Measurements from ENCODE around the gene TLX3. TPM values are rescaled to one million over a fixed set of nuclear protein-coding genes. Genes with fewer than 3 reads are reported as not detected.

Gene TLX3
- total and polyA plus RNA-seq, 10 donors: not detected

DNA sequence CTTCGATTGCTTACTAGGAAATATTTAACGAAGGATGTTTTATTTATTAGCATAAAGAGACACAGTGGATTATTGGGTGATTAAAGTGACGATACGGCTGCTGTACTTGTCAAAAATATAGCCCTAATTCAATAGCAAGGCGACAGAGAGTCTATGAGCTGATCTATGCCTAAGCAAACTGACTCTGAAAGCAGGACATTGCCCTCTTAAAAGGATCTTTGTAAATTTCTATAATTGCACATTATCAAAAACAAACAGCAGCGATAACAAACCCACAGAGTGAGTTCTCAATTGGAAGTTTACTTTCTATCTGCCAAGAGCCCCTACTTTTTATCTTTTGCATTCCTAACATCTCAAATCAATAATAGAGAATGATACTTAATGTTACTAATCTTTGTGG is 31.4 kb downstream of the TLX3 start:
- Histone ChIP-seq H3K9me3 (no peaks in the 10 kb centered on the region), H3K4me1 (peaks cover 0 to 13% (median 6%) of the 10 kb centered on the region in 6 donors), H3K27ac (no peak overlapping the region), H3K36me3 (no peaks in the 10 kb centered on the region), H3K4me3 (no peak overlapping the region), H3K27me3 (replicated peaks in 1 of 7) (peaks cover 0 to 80% (median 13%) of the 10 kb centered on the region in 7 donors)
- no peak for DNase-seq
- 77 to 85% (median 81%) methylated on average over 6 of the region's 6 CpGs for WGBS, 5 donors
- TF ChIP-seq POLR2A (IDR thresholded peaks at IDR 0.05) (no peak), POLR2AphosphoS5 (IDR thresholded peaks at IDR 0.05) (no peak)
- TF ChIP-seq, protein P1, sequence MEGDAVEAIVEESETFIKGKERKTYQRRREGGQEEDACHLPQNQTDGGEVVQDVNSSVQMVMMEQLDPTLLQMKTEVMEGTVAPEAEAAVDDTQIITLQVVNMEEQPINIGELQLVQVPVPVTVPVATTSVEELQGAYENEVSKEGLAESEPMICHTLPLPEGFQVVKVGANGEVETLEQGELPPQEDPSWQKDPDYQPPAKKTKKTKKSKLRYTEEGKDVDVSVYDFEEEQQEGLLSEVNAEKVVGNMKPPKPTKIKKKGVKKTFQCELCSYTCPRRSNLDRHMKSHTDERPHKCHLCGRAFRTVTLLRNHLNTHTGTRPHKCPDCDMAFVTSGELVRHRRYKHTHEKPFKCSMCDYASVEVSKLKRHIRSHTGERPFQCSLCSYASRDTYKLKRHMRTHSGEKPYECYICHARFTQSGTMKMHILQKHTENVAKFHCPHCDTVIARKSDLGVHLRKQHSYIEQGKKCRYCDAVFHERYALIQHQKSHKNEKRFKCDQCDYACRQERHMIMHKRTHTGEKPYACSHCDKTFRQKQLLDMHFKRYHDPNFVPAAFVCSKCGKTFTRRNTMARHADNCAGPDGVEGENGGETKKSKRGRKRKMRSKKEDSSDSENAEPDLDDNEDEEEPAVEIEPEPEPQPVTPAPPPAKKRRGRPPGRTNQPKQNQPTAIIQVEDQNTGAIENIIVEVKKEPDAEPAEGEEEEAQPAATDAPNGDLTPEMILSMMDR (IDR thresholded peaks at IDR 0.05 in 8 of 11, conservative IDR thresholded peaks at IDR 0.05 in 3 of 11): no peak
- intact Hi-C loops (cut with DNase I; ENCODE audit: low total_unique reads): loop anchor here (5.0 kb wide), 2 partner anchors 133 to 593 kb away; no protein-coding TSS in a partner anchor

DNA sequence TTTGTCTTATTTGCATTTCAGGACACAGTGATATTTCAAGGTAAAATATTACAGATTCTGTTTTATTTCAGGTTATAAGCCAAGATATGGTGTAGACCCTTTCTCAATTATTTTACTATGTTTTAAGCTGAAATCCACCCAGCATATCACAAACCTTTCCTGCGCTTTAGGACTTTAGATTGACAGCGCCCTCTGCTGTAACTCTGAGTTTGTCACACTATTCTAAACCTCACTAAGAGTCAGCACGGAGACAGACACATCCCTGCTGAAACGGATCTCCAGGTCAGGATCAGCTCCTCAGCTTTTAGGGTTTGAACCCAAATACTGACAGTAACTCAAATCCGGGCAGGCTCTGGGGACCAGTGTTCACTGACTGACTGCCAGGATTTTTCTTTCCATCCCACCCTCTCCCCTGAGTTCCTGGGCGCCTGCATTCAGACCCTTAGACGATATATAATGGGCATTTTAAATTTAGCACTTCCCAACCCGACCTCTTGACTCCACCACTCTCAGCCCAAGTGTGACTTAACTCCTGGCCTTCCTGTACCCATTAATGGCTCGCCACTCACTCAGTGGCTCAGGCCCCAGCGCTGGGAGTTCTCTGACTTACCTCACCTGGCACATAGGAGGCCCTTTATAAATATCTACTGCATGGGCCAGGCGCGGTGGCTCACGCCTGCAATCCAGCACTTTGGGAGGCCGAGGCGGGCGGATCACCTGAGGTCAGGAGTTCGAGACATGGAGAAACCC is 33.5 kb downstream of the TLX3 start:
- Histone ChIP-seq H3K36me3 (no peaks in the 10 kb centered on the region), H3K4me1 (no peaks in the 10 kb centered on the region), H3K27me3 (replicated peaks in 1 of 7) (peaks cover 0 to 60% (median 5%) of the 10 kb centered on the region in 7 donors), H3K4me3 (no peak overlapping the region), H3K9me3 (no peaks in the 10 kb centered on the region), H3K27ac (no peak overlapping the region)
- DNase-seq: peak; percentile 15
- no peak for TF ChIP-seq POLR2AphosphoS5 (IDR thresholded peaks at IDR 0.05)
- TF ChIP-seq, protein P1 (IDR thresholded peaks at IDR 0.05 in 8 of 11, conservative IDR thresholded peaks at IDR 0.05 in 3 of 11): peak in 9 of 11 experiments; percentile 8 to 50 (median 42)
- TF ChIP-seq POLR2A (IDR thresholded peaks at IDR 0.05): no peak
- 53 to 61% (median 55%) methylated on average over 17 of the region's 17 CpGs for WGBS, 5 donors
- intact Hi-C loops (cut with DNase I; ENCODE audit: low total_unique reads): loop anchor here (5.0 kb wide), 2 partner anchors 135 to 595 kb away; no protein-coding TSS in a partner anchor

DNA sequence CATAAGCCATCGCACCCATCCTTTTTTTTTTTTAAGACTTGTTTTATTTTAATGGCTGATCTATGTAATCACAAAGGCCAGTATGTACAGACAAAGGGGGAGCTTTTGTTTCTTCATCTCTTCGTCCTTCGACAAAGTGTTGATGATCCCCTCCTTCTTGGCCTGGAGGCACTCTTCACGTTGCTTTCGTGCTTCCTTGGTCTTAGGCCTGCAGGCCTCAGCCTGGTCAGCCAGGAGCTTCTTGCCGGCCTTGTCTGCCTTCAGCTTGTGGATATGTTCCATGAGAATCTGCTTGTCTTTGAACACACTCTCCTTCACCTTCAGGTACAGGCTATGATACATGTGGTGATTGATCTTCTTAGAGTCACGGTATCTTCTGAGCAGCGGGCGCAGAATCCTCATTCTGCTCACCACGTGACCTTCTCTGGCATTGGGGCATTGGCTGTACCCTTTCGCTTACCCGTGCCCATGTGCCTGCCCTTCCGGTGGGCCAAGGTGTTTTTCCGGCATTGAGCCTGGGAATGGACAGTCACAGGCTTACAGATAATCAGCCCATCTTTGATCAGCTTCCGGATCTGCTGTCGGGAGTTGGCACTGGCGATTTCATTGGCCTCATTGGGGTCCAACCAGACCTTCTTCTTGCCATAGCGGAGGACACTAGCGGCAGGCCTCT is 36.0 kb downstream of the TLX3 start:
- Histone ChIP-seq H3K4me1 (no peaks in the 10 kb centered on the region), H3K9me3 (no peaks in the 10 kb centered on the region), H3K36me3 (no peaks in the 10 kb centered on the region), H3K27ac (no peak overlapping the region), H3K4me3 (no peak overlapping the region), H3K27me3 (replicated peaks in 1 of 7) (peaks cover 0 to 35% (median 0%) of the 10 kb centered on the region in 7 donors)
- peak; percentile 54 for DNase-seq
- TF ChIP-seq POLR2AphosphoS5 (IDR thresholded peaks at IDR 0.05) (no peak), POLR2A (IDR thresholded peaks at IDR 0.05) (no peak)
- TF ChIP-seq, protein P1 (IDR thresholded peaks at IDR 0.05 in 8 of 11, conservative IDR thresholded peaks at IDR 0.05 in 3 of 11): no peak
- intact Hi-C loops (cut with DNase I; ENCODE audit: low total_unique reads): loop anchor here (5.0 kb wide), 2 partner anchors 138 to 598 kb away; no protein-coding TSS in a partner anchor
- 91 to 95% (median 92%) methylated on average over 16 to 19 of the region's 19 CpGs for WGBS, 5 donors

DNA sequence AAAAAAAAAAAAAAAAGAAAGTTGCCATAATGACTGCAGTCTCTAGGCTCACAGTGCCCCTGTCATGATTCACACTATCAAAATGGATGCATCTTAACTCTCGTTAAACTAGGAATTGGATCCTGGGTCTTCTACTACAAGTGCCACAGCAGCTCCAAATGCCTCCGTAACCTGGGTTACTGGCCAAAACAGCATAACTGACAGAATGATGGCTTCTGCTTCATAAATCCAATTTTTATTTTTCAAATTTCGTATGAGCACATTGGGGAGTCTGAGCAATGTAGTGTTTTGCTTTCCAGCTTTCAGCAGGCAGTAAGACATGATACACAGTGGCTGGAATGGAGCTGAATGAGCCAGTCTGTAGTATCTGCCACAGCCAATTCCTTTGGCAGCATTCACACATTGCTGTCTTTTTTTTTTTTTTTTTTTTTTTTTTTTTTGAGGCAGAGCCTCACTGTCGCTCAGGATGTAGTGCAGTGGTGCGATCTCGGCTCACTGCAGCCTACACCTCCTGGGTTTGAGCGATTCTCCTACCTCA is 42.6 kb downstream of the TLX3 start:
- Histone ChIP-seq H3K9me3 (no peaks in the 10 kb centered on the region), H3K36me3 (no peaks in the 10 kb centered on the region), H3K4me1 (no peaks in the 10 kb centered on the region), H3K27me3 (replicated peaks in 1 of 7) (no peaks in the 10 kb centered on the region), H3K4me3 (no peak overlapping the region), H3K27ac (no peak overlapping the region)
- 81 to 93% (median 83%) methylated on average over 7 of the region's 7 CpGs for WGBS, 5 donors
- no peak for TF ChIP-seq POLR2A (IDR thresholded peaks at IDR 0.05)
- TF ChIP-seq, protein P1 (IDR thresholded peaks at IDR 0.05 in 8 of 11, conservative IDR thresholded peaks at IDR 0.05 in 3 of 11): no peak
- TF ChIP-seq POLR2AphosphoS5 (IDR thresholded peaks at IDR 0.05): no peak
- intact Hi-C loops (cut with DNase I; ENCODE audit: low total_unique reads): no loop called here
- no peak for DNase-seq
